ENCODE results near the gene PRIMA1.

- TF ChIP-seq POLR3G (IDR thresholded peaks at IDR 0.05; ENCODE audit: extremely low read depth, insufficient read length, insufficient replicate concordance) (no peak), SMAD2 (IDR thresholded peaks at IDR 0.05; ENCODE audit: low read depth, low read length) (no peak), ZNF143 (CRISPR knock-in tag; IDR thresholded peaks at IDR 0.05) (no peak), PHB2 (IDR thresholded peaks at IDR 0.05; ENCODE audit: low read depth) (no peak), BDP1 (IDR thresholded peaks at IDR 0.05; ENCODE audit: insufficient read depth, insufficient read length) (no peak), SMAD1 (IDR thresholded peaks at IDR 0.05; ENCODE audit: low read depth, low read length, partially characterized antibody) (no peak)
- TF ChIP-seq, protein P1, sequence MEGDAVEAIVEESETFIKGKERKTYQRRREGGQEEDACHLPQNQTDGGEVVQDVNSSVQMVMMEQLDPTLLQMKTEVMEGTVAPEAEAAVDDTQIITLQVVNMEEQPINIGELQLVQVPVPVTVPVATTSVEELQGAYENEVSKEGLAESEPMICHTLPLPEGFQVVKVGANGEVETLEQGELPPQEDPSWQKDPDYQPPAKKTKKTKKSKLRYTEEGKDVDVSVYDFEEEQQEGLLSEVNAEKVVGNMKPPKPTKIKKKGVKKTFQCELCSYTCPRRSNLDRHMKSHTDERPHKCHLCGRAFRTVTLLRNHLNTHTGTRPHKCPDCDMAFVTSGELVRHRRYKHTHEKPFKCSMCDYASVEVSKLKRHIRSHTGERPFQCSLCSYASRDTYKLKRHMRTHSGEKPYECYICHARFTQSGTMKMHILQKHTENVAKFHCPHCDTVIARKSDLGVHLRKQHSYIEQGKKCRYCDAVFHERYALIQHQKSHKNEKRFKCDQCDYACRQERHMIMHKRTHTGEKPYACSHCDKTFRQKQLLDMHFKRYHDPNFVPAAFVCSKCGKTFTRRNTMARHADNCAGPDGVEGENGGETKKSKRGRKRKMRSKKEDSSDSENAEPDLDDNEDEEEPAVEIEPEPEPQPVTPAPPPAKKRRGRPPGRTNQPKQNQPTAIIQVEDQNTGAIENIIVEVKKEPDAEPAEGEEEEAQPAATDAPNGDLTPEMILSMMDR (IDR thresholded peaks at IDR 0.05 in 2 of 3, conservative IDR thresholded peaks at IDR 0.05 in 1 of 3; ENCODE audit: insufficient read depth in 2 of 3, low read depth in 1 of 3, low read length in 3 of 3) = no peak
Observed at GRCh38 chr14:93787465-93788292, 606 bp downstream of the PRIMA1 start.
